Measurements from ENCODE around the gene KIF1B.
"Not testable (repeated sequence)": the region's sequence is repeated elsewhere in the genome, so short reads cannot be mapped to it uniquely, and the experiment has no call there.

Gene KIF1B

GRCh38 chr1:10388387-10388715 is 178.0 kb downstream of the KIF1B start:
- no peak for DNase-seq

GRCh38 chr1:10389271-10389973 is 179.1 kb downstream of the KIF1B start:
- DNase-seq, result no peak

- no peak for DNase-seq
Measured at GRCh38 chr1:10396870-10397269, 186.5 kb downstream of the KIF1B start.

GRCh38 chr1:10398278-10398733 is 187.9 kb downstream of the KIF1B start:
- DNase-seq, result no peak

- DNase-seq, result peak; percentile 99
Measured at GRCh38 chr1:10398734-10399443, 188.5 kb downstream of the KIF1B start, which contains the start of gene PGD. Gene PGD (plus strand): TSS chr1:10399064. CDS start chr1:10399118, 54 bp downstream.

- DNase-seq, result peak; percentile 74
Measured at GRCh38 chr1:10399444-10399941, 189.1 kb downstream of the KIF1B start.

- peak; percentile 11 for DNase-seq
Measured at GRCh38 chr1:10400013-10400412, 189.6 kb downstream of the KIF1B start.

- DNase-seq, result no peak
Measured at GRCh38 chr1:10401281-10401680, 190.9 kb downstream of the KIF1B start.

GRCh38 chr1:10402729-10403274 is 192.4 kb downstream of the KIF1B start:
- no peak for DNase-seq

- DNase-seq, result no peak
Measured at GRCh38 chr1:10407201-10407600, 196.8 kb downstream of the KIF1B start.

GRCh38 chr1:10415211-10415930 is 205.0 kb downstream of the KIF1B start:
- no peak for DNase-seq

GRCh38 chr1:10415967-10416366 is 205.6 kb downstream of the KIF1B start:
- not testable (repeated sequence) for DNase-seq

GRCh38 chr1:10418741-10419140 is 208.4 kb downstream of the KIF1B start:
- DNase-seq, result not testable (repeated sequence)

- no peak for DNase-seq
Measured at GRCh38 chr1:10419351-10419750, 209.0 kb downstream of the KIF1B start.

GRCh38 chr1:10421637-10422036 is 211.3 kb downstream of the KIF1B start:
- DNase-seq, result no peak

- DNase-seq, result peak; percentile 9
Measured at GRCh38 chr1:10424034-10424433, 213.7 kb downstream of the KIF1B start.

GRCh38 chr1:10424651-10425050 is 214.3 kb downstream of the KIF1B start:
- no peak for DNase-seq

GRCh38 chr1:10425826-10426534 is 215.6 kb downstream of the KIF1B start:
- not testable (repeated sequence) for DNase-seq

- not testable (repeated sequence) for DNase-seq
Measured at GRCh38 chr1:10426535-10426848, 216.1 kb downstream of the KIF1B start.

GRCh38 chr1:10428984-10429383 is 218.6 kb downstream of the KIF1B start:
- DNase-seq, result no peak

GRCh38 chr1:10429868-10430215 is 219.5 kb downstream of the KIF1B start:
- DNase-seq, result no peak

- peak; percentile 99 for DNase-seq
Measured at GRCh38 chr1:10430216-10431069, 220.1 kb downstream of the KIF1B start, which contains the start of gene CENPS. Gene CENPS (plus strand): TSS chr1:10430433. CDS start chr1:10430518, 85 bp downstream.

All from retina (tissue), 1 donor.